ENCODE measurements around the gene KCNG2. TPM values are rescaled to one million over a fixed set of nuclear protein-coding genes. Genes with fewer than 3 reads are reported as not detected.

Gene KCNG2
- total and polyA plus RNA-seq, 9 of the 15 experiments (the other 6 are each of a cell fraction or from before 2014, with no cell fraction given) = not detected

GRCh38 chr18:79874553-79875530, 77.1 kb downstream of the KCNG2 start:
- ChIA-PET POLR2A (no interaction called here), CTCF (ENCODE audit: low intra/inter-chr PET ratio) (no interaction called here)
- no peak overlapping the region for H3K9ac ChIP-seq (ENCODE audit: insufficient read depth in 1 of 2, low read depth in 2 of 2, low read length in 2 of 2)
- no peak for FAIRE-seq
- no peak overlapping the region for H3K27ac ChIP-seq (ENCODE audit: extremely low read depth, low read depth, low read length)
- no peak for TF ChIP-seq ZNF75A (CRISPR knock-in tag; IDR thresholded peaks at IDR 0.05)
- H3K9me3 ChIP-seq (replicated peaks; ENCODE audit: control insufficient read depth, insufficient read depth, low read depth, low read length) = no peaks in the 10 kb centered on the region
- in situ Hi-C loops (cut with MboI) (no loop called here), intact Hi-C loops (cut with micrococcal nuclease) (no loop called here)
- no peak overlapping the region for H2AFZ ChIP-seq (ENCODE audit: low read depth, low read length)
- peaks cover 21 to 73% of the 10 kb centered on the region in 2 experiments; a peak in 4 of 5 replicates for H3K27me3 ChIP-seq (ENCODE audit: control insufficient read depth in 2 of 2, insufficient read depth in 2 of 2, low read length in 2 of 2)
- peaks cover 0 to 8% of the 10 kb centered on the region in 2 experiments; a peak in 2 of 5 replicates for H3K4me1 ChIP-seq (replicated peaks in 1 of 2; ENCODE audit: control insufficient read depth in 2 of 2, insufficient read depth in 2 of 2, low read length in 2 of 2)
- no peaks in the 10 kb centered on the region for H4K20me1 ChIP-seq (replicated peaks; ENCODE audit: control insufficient read depth, insufficient read depth, low read length)
- ATAC-seq = no peak
- no peak for DNase-seq (ENCODE audit: extremely low read depth in 1 of 4, low spot score in 3 of 4)
- H3K36me3 ChIP-seq (ENCODE audit: control insufficient read depth, insufficient read depth, low read length) = no peaks in the 10 kb centered on the region
- H3K9me1 ChIP-seq (ENCODE audit: control insufficient read depth, insufficient read depth, low read length) = no peaks in the 10 kb centered on the region
- BruUV-seq (replicated peaks) = no TSS peak
- H3K4me2 ChIP-seq (ENCODE audit: insufficient read depth, low read length) = no peak overlapping the region
- no peak overlapping the region for H3K4me3 ChIP-seq
- WGBS (ENCODE audit: insufficient coverage, low coverage, missing lambda C conversion rate) = 8% methylated on average over 20 of the region's 24 CpGs
- H3K79me2 ChIP-seq (ENCODE audit: control insufficient read depth, insufficient read depth, low read length) = no peaks in the 10 kb centered on the region

- H3K9ac ChIP-seq (ENCODE audit: insufficient read depth in 1 of 2, low read depth in 2 of 2, low read length in 2 of 2) = no peak overlapping the region
- ATAC-seq = no peak
- peaks cover 0 to 8% of the 10 kb centered on the region in 2 experiments; a peak in 2 of 5 replicates for H3K4me1 ChIP-seq (replicated peaks in 1 of 2; ENCODE audit: control insufficient read depth in 2 of 2, insufficient read depth in 2 of 2, low read length in 2 of 2)
- no peak overlapping the region for H3K4me3 ChIP-seq
- H3K9me1 ChIP-seq (ENCODE audit: control insufficient read depth, insufficient read depth, low read length) = no peaks in the 10 kb centered on the region
- H2AFZ ChIP-seq (ENCODE audit: low read depth, low read length) = no peak overlapping the region
- no peaks in the 10 kb centered on the region for H3K36me3 ChIP-seq (ENCODE audit: control insufficient read depth, insufficient read depth, low read length)
- in situ Hi-C loops (cut with MboI) = no loop called here
- no TSS peak for BruUV-seq (replicated peaks)
- intact Hi-C loops (cut with micrococcal nuclease) = no loop called here
- CTCF ChIA-PET (ENCODE audit: low intra/inter-chr PET ratio) = no interaction called here
- 0% methylated on average over 10 of the region's 15 CpGs for WGBS (ENCODE audit: insufficient coverage, low coverage, missing lambda C conversion rate)
- TF ChIP-seq DDX20 (tag; IDR thresholded peaks at IDR 0.05; ENCODE audit: low read depth) = no peak
- no peak for TF ChIP-seq E2F8 (IDR thresholded peaks at IDR 0.05; ENCODE audit: low read depth, partially characterized antibody)
- no peak overlapping the region for H3K27ac ChIP-seq (ENCODE audit: extremely low read depth, low read depth, low read length)
- POLR2A ChIA-PET = no interaction called here
- no peak overlapping the region for H3K4me2 ChIP-seq (ENCODE audit: insufficient read depth, low read length)
- H3K27me3 ChIP-seq (ENCODE audit: control insufficient read depth in 2 of 2, insufficient read depth in 2 of 2, low read length in 2 of 2) = peaks cover 21 to 67% of the 10 kb centered on the region in 2 experiments; a peak in 4 of 5 replicates
- no peak for DNase-seq (ENCODE audit: extremely low read depth in 1 of 4, low spot score in 3 of 4)
- no peaks in the 10 kb centered on the region for H3K79me2 ChIP-seq (ENCODE audit: control insufficient read depth, insufficient read depth, low read length)
- no peak for FAIRE-seq
- H4K20me1 ChIP-seq (replicated peaks; ENCODE audit: control insufficient read depth, insufficient read depth, low read length) = no peaks in the 10 kb centered on the region
- H3K9me3 ChIP-seq (replicated peaks; ENCODE audit: control insufficient read depth, insufficient read depth, low read depth, low read length) = no peaks in the 10 kb centered on the region
Observed at GRCh38 chr18:79875531-79875919, 77.8 kb downstream of the KCNG2 start.

All from K562 (cell line).